ENCODE results near the gene SLC25A1.
"Not testable (repeated sequence)": the region's sequence is repeated elsewhere in the genome, so short reads cannot be mapped to it uniquely, and the experiment has no call there.

Gene SLC25A1

GRCh38 chr22:19204640-19205039, 26.1 kb upstream of the SLC25A1 start:
- DNase-seq: no peak

- DNase-seq: no peak
Measured at GRCh38 chr22:19203834-19204233, 25.3 kb upstream of the SLC25A1 start.

GRCh38 chr22:19202799-19203186, 24.3 kb upstream of the SLC25A1 start:
- not testable (repeated sequence) for DNase-seq

- DNase-seq: no peak
Measured at GRCh38 chr22:19201869-19202798, 23.6 kb upstream of the SLC25A1 start.

GRCh38 chr22:19201130-19201868, 22.8 kb upstream of the SLC25A1 start:
- no peak for DNase-seq

GRCh38 chr22:19199479-19199878, 20.9 kb upstream of the SLC25A1 start:
- no peak for DNase-seq

- no peak for DNase-seq
Measured at GRCh38 chr22:19197997-19198865, 19.7 kb upstream of the SLC25A1 start.

- DNase-seq: no peak
Measured at GRCh38 chr22:19196841-19197612, 18.5 kb upstream of the SLC25A1 start.

GRCh38 chr22:19195796-19196731, 17.5 kb upstream of the SLC25A1 start:
- DNase-seq: no peak

- DNase-seq: no peak
Measured at GRCh38 chr22:19194766-19195536, 16.4 kb upstream of the SLC25A1 start.

GRCh38 chr22:19193879-19194278, 15.3 kb upstream of the SLC25A1 start:
- no peak for DNase-seq

- DNase-seq: no peak
Measured at GRCh38 chr22:19187716-19188563, 9.4 kb upstream of the SLC25A1 start.

- no peak for DNase-seq
Measured at GRCh38 chr22:19184276-19184997, 5.9 kb upstream of the SLC25A1 start.

GRCh38 chr22:19183216-19183615, 4.7 kb upstream of the SLC25A1 start:
- DNase-seq: no peak

- no peak for DNase-seq
Measured at GRCh38 chr22:19182472-19183157, 4.1 kb upstream of the SLC25A1 start.

- no peak for DNase-seq
Measured at GRCh38 chr22:19181786-19182471, 3.4 kb upstream of the SLC25A1 start.

- no peak for DNase-seq
Measured at GRCh38 chr22:19180740-19181410, 2.3 kb upstream of the SLC25A1 start.
